NCI-H345 (cell line): ENCODE measurements around the gene CEP128.

Experiments
- DNase-seq: peaks from one replicate; lab custom pipeline; 2025; lab: John Stamatoyannopoulos, UW

CEP128 gene

DNA sequence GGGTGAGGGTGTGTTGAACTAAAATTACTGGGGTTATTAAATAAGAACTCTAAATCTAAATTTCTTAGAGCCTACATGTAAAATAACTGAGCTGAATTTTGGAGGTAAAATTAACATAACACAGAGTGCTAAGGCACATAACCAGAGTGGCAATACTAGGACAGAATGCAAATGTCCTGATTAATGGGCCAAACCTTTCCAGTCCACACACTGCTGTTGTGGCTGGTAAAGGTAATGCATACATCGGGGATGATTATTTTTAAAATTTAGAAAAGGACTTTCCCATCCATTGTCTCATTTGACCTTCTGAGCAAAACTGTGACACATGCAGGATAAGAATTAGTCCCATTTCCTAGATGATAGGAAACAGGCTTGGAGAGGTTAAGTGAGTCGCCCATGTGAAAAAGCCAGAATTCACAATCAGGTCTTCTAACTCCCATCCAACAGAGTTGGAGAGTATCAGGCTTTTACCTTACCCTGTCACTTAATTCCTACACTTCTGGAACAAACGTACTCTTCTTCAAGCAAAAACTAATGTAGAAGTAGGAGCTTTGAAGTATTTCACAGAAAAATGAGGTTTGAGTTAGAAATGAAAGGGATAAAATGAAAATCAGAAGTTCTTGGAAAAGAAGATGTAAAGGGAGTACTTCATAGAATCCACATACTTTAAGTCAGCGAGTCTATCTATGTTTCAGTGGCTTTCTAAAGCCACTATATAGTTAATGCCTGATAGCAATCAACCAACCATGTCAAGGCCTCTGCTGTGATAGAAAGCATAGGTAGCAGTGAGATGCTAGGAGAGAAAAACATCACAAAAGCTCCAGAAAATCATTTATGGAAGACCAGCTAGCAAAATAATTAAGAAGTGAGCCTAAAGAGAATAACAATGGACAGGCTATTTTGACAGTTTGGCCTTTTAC is 395.3 kb downstream of the CEP128 start:
- no peak for DNase-seq

DNA sequence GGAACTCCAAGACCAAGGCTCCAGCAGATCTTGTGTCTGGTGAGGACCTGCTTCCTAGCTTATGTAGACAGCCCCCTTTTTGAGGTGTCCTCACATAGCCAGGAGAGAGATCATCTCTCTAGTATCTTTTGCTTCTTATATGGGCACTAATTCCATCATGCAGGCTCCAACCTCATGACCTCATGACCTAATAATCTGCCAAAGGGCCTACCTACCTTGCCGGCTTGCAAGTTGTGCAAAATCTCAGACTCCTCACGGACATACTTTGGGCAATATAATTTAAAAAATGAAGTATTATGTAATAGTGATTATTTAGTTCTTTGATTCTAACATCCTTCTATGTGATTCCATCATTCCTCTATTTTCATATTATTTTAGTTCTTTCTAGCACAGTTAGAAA is 397.2 kb downstream of the CEP128 start:
- DNase-seq, result no peak

DNA sequence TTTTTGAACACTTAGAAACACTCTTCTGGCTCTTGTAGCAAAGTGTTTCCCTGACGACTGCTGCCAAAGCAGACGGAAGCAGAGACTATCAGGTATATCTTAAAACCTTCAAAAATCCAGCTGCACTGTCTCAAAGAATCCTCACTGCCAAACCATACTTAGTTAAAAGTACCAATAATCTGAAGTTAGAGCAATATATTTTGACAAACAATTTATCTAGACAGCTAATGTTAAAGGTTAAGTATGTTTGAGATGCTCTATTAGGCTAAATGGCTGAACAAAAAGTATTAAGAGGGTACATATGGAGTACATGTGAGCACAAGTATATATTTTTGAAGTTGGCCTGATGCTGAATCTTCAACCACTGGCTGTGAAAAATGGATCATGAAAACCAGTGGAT is 398.3 kb downstream of the CEP128 start:
- DNase-seq, result no peak

DNA sequence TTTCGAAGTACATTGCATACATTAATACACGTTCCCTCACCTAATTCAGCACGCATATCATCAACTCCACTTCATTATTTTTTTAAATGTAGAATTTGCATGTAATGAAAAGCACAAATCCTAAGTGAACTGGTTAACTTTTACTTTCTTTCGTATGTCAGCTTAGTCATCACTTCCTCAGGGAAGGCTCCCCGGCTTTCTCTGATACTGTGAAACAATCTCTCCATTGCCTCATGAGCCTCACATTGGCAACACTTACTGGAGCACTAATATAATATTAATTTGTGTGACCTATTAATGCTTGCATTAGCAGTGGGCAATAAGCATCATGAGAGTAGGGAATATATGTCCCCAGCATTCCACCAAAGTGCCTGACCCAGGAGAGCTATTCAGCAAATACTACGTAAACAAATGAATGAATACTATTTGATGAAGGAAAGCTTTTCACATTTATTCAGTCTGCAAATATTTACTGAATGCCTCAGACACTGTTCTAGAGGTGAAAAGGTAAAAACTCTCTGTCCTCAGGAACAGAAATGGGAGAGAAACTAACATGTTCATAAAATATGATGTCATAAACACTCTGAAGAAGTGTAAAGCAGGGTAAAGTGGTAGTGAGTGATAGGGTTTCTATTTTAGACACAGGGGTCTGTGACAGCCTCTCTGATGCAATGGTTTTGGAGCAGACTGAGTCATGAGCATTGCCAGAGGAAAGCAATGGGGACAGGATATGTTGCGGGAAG is 402.7 kb downstream of the CEP128 start:
- DNase-seq, result no peak

DNA sequence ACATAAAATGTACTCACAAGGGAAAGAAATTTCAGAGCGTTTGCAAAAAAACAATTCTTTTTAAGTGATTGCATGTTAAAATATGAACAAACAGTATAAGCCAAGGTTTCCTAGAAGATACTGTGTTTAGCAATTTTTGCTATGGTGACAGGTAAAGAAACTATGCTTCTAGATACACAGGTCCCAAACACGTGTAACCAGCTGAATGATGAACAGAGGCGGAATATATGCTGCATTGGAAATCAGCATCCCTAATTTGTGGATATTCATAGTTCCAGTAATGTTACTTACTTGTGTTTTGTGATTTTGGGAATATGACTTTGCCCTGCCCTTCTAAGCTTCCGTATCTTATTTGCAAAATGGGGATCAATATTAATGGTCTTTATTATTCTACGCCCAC is 403.9 kb downstream of the CEP128 start:
- no peak for DNase-seq

DNA sequence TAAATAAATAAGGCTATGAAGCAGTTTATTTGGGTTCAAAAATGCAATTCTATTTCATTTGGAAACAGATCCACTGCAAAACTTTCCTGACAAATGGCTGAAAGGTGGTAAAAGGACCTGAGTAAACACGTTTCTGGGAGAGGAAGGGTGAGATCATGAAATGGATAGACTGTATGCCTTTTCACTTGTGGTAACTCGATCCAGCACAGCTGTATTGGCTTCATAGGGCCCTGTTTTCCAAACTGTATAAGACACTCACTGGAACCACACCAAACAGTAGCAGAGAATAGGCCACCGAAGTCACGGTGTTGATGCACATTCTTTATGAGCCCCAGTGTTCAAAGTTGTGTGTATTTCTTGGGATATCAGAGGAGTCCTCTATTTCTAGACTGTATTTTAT is 405.1 kb downstream of the CEP128 start:
- peak; percentile 44 for DNase-seq

DNA sequence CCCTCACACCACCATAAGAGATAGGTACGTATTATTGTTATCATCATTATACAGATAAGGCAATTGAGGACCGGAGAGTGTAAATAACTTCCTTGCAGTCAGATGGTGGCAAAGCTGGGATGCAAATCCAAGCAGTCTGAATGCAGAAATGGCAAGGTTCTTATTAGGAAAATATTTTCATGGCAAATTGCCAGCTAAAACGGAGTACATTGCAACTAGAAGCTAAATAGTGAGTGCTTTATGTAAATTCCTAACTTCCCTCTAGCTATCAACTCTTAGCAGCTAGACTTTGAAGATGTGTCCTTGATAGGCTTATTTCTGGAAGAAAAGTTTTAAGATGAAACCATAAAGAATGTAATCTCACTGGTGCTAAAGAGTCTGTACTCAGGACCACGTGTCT is 406.4 kb downstream of the CEP128 start:
- no peak for DNase-seq

DNA sequence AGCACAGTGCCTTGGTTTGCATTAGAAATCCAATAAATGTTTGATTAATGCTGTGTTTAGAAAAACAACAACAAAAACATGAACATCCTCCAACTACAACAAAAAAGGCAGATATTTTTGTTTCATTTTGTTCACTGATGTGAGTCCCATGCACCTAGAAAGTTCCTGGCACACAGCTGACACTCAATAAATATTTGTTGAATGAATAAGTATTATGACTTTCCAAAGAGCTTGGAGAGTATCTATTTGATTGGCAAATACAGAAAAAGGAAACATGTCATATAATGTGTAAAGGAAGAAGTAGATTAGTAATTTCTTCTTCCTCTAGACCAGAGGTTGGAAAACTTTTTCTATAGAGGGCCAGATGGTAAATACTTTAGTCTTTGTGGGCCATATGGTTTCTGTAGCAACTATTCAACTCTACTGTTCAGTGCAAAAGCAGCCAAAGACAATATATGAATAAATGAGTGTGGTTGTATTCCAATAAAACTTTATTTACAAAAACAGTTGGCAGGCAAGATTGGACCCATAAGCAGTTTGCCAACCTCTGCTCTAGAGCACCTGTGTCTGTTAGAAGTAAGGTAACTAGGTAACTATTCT is 417.9 kb downstream of the CEP128 start:
- no peak for DNase-seq

DNA sequence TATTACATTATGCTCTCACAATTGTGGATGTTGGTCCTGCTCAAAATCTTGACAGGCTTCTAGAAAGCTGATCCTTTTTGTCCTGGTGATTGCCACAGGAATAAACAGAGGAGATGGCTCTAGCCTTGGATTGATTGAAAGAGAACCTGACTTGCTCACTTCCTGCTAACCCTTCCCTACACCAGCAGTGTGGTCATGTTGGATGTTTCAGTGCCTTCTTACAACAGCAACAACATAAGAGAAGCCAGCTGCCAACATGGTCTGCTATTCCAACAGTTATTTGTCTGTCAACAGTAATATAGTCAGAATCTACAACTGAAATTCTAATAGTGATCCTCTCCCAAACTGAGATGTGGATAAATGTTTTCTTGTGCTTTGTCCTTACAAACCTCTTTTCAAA is 418.6 kb downstream of the CEP128 start:
- DNase-seq, result no peak

DNA sequence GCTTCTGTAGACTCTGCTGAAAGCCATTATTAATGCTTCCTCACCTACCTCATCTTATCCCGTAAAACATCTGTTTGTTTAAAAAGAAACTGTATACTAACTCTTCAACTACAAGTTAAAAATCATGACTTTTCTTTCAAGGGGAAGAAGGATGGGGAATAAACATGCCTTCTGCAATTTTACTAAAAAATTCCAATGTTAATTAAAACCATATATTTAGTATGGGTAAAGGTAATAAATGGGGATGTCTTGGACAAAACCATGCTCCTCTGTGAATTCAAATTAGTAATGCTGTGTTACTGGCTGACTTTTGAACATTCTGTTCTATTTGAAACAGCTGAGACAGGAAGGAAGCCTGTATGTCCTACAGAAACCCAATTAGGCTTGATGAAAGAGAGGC is 419.1 kb downstream of the CEP128 start:
- DNase-seq, result no peak

DNA sequence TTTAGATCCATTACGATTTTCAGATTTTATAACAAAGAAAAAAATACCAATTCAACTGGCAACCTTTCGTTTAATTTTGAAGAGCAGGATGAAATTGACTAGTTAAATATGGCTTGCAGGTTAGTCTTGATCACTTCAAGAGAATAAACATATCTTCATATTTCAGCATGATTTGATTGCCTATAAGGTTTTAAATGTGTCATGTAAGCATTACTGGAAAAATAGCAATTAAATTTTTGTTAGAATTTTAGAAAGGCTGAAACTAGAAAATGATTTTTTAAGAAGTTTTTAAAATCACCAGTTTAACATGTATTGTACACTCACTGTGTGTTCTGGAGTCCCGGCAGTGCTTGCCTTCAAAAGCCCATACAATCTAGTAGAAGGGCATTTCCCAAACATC is 420.1 kb downstream of the CEP128 start:
- DNase-seq, result no peak

DNA sequence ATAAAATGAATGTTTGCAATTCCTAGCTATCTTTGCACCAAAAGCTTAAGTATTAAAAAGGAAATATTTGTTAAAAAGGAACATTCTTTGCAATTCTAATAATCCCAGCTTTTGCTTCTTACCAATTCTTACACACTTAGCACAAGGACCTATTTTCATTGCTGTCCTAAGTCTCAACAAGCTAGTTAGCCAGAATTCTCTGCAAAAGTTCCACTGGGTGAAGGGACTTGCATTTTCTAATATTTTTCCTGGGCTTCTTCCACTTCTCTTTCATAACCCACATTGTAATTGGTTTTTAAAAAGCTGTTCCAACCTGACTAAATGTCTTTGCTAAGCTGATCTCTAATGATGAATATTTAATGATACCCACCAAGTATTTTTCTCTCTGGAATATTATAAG is 422.5 kb downstream of the CEP128 start:
- DNase-seq, result no peak

DNA sequence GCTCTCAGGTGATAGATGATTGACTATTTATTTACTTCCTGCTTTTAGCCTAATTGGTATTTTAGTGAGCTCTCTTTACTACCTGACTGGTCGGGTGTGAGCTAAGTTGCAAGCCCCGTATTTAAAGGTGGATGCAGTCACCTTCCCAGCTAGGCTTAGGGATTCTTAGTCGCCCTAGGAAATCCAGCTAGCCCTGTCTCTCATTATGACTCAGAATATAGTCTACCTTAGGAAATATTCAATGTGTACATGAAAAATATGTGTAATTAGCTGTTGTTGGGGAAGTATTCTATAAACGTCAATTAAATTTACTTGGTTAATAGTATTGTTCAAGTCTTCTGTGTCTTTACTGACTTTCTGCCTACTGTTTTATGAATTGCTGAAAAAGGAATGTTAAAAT is 423.4 kb downstream of the CEP128 start:
- DNase-seq, result no peak

DNA sequence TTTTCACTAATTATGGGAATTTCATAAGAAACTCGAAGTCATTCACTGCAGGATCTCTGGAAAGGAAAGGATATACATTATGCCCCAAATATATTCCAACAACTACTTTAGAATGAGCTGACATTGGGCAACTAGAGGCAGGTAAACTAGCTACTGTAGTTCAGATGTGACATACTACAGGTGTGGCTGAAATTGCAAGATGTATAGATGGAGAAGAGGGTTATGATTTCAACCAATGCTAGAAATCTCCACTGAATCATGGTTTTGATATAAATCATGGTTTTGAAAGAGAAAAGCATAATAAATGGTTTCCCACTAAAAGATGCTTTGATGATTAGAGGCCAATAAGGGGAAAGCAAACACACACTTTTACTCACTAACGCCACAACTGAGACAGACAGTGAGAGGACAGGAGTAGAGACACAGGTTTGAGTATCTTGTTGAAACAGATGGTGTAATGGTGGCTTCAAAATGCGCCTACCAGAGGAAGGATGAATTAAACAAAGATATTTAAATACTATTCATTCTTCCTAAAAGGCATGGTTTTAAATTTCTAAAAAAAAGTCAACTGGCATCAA is 434.2 kb downstream of the CEP128 start:
- no peak for DNase-seq

DNA sequence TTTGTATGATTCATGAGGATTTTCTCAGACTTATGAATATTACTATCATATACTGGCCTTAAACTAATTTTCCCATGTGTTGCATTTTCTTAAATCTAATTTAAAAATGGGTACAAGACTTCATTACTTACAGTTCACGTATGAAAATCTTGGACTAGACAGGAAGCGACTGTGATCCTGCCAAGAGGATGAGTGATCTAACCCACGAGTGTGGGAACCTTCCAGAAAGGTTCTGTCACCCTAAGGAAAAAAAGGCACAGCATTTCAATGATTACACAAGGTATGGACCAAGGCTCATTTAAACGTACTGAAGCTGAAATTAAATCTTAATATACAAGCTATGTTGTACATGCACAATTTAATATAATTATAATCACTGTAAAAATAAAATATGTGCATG is 436.8 kb downstream of the CEP128 start:
- no peak for DNase-seq

DNA sequence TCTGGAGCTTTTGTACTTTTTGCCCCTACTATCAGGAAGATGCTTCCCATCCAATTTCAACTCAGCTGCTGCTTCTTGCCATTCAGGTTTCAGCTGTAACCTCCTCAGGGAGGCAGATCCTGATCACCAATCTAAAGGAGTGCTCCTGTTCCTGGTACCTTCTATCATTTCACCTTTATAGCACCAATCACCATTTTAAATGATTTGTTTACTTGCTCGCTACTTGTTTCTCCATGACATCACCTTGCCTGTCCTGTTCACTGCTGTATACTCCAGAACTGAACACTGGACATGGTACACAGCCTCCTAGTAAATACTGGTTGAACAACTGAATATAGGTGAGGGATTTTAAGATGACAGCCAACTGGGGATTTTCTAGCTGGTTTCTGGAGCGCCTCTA is 443.0 kb downstream of the CEP128 start:
- DNase-seq, result no peak

DNA sequence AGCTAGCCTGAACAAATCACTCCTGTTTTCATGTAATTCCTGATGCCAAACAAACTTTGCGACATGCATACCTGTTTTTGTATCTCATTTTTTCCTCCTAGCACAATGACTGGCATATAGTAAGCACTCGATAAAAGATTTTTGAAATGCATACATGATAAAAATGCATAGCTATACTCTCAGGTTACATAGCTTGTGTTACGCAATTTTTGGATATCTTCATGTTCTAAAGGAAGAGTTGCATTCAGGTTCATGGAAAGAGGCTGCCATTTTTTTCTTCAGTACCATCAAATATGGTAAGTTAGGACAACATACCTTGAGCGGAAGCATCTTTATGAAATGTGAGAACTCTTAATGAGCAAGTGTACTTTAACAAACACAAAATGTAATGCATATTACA is 445.4 kb downstream of the CEP128 start:
- no peak for DNase-seq

DNA sequence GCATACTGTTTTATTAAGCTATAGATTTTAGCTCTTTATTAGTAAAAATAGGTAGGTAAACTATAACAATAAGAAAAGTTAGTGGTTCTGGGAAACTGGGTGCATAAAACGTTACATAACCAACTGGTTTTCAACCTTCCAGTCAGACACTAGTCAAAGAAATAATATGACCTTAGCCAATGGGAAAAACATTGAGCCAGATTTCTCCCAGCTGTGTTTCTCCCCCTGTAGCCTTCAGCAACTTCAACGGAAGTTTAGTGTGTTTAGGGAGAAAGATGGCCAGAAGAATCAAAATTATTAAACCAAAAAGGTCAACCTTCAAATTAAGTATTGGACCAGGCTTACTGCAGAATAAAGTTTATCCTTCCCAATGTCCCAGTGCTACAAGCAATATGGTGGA is 446.8 kb downstream of the CEP128 start:
- DNase-seq, result no peak

DNA sequence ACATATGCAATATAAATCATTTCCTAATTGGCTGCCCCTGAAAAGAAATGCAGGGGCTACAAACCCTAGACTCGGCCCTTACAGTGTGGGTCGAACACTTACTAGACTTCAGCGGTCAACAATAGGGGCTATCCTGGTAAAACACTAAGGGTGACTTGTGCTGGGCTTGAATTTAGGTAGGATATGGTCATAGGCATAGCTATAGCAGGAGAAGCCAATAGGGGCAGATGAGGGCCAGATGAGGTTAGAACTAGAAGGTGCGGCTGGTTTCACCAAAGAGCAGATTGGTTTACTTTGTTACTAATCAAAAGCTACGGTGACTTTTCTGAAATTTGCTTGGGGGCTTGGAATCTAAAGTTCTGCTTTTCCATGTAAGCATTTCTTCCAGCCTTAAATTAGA is 447.9 kb downstream of the CEP128 start:
- DNase-seq, result no peak

DNA sequence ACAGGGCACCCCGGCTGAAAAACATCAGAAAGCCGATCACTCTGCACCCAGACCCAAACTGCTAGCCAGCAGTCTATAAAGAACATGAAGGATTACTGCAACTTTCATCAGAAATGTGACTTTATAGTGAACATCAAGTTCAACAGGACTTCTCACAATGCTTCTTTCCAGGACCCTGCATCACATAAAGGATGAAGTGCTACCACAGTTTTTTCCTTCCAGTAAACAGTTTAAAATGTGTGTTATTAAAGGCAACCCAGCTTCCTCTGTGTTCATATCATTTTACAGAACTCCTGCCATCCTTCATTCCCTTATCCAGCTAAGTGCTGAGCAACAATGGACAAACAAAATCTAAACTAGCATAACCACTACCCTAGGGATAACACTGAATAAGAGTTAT is 449.9 kb downstream of the CEP128 start:
- no peak for DNase-seq

DNA sequence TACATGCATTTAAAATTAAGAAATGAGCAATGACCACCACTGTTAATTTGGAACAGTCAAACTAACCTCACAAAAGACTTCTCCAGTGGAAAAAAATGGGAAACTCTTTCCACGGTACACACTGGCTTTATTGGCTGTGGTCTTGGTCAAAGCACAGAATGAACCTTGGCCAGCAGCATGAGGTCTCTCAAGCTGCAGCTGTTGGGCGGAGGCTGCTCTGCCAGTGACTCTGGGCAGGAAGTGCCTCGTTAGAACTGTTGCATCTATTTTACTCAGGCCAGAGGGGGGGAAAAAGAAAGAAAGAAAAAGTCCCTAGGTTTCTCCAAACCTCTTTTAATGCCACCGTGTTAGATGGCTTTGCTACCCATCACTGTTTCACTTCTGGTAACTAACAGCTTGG is 450.4 kb downstream of the CEP128 start:
- peak; percentile 22 for DNase-seq

DNA sequence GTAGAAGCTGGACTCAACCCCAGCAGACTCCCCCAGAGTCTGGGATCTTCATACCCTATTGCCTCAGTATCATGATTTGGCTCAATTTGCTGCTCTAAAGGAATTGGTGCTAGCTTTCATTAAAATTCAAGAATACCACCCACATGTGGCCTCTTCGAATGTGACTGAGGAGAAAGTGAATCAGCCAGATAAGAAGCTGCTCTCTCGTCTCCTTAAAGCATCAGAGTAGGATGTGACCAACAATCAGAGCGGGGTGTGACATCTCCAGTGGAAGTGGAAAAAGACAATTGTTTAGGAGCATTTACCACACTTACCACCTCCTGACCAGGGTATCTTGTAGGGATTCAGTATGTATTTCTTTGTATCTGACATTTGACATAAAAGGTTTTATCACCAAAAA is 452.0 kb downstream of the CEP128 start:
- no peak for DNase-seq

DNA sequence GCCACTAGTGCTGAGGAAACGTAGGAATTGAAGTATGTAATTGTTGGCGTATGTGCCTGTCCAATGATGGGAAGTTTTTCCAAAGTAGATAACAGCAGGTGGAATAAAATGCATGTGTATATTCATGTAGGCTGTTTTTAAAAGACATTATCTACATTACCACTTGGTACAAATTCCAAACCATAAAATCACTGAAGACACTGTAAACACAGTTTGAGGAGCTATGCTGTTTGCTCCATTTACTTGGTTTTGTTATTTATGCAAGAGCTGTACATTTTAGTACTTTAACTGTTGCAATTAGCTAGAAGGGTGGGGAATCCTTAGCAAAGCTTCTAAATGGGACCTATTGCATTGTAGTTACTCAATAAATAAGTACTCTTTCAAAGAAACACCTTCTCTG is 455.8 kb downstream of the CEP128 start:
- no peak for DNase-seq
